Activated effector memory CD4-positive, alpha-beta T cell treated with anti-CD3 and anti-CD28 coated beads, Interleukin-2, amount 50 U/mL, for 16 hours (primary cell): Measurements from ENCODE around the gene TRMT11.
"Not testable (repeated sequence)": the region's sequence is repeated elsewhere in the genome, so short reads cannot be mapped to it uniquely, and the experiment has no call there.

ENCODE experiments used
- DNase-seq: peaks from one replicate; pipeline ENCODE4 v3.0.0-alpha.2; 2020

Gene TRMT11

DNA sequence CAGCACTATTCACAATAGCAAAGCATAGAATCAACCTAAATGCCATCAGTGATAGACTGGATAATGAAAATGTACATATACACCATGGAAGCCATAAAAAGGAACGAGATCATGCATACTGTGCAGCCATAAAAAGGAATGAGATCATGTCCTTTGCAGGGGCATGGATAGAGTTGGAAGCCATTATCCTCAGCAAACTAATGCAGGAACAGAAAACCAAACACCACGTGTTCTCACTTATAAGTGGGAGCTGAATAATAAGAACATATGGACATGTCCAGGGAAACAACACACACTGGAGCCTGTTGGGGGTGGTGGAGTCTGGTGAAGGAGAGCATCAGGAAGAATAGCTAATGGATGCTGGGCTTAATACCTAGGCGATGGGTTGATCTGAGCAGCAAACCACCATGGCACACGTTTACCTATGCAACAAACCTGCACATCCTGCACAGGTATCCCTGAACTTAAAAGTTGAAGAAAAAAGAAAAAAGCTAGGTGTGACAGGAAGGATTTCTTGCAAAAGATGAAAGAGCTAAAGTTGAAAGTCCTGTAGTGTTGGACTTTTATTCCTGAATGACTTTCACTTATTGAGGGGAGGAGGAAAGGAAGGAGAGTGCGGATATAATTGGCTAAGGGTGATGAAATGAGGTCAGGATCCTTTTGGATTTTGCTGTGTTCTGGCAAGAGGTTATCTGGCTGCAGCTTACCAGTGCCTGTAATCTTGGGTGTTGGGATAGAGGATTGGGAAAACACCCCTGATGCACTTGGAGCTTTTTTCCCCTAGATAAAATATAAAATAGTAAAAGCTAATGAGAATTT, 8.5 kb downstream of the TRMT11 start:
- no peak for DNase-seq

DNA sequence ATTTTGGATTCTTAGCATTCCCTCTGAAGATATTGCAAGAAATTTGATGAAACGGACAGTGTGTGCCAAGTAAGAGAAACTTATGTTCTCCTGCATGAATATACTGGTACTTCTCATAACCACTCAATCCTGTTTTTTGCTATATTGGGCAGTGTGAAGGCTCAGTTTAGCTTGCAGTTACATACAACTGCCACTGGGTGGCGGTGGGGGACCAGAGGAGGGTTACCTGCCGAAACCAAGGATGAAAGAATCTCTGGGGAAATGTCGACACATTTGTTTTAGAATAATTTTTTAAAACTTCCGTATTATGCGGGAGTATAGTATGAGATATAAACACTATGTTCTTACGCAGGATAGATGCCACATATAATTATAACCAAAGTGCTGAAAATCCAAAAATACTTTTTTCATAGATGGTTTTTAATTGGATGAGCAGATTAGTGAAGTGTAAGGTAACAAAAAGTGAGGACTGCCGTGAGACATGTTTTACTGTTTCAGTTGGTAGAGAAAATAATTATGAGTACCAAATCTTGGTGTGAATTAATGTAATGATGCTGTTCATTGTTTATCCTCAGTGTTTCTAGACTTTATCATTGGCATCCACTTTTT, 9.7 kb downstream of the TRMT11 start:
- DNase-seq = peak; percentile 87

DNA sequence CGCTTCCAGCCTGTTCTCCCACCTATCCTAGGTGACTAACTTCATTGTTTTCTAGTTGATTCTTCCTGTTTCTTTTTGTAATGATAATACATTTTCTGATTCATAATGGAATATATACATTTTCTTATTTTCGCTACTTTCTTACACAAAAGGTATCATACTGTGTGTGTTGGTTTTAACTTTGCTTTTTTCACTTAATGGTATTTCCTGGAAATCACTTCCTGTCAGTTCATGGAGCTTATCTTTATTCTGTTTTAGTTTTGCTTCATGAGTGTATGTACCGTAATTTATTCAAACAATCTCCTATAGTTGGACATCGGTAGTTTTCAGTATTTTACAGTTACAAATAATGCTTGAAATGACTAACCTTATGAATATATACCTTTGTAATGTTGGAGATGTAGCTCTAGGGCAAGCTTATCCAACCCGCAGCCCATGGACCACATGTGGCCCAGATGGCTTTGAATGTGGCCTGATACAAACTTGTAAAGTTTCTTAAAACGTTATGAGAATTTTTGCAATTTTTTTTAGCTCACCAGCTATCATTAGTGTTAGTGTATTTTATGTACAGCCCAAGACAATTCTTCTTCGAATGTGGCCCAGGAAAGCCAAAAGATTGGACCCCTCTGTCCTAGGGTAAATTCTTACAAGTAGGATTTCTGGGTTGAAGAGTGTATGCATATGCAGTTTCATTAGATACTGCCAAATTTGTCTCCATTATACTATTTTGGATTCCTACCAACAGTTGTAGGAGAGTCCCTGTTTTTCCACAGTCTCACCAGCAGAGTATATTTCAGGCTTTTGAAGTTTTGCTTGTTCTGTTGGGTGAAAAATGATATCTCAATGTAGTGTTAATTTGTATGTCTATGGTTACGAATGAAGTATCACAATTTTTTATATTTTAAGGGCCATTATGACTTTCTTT, 16.7 kb downstream of the TRMT11 start:
- DNase-seq = no peak

DNA sequence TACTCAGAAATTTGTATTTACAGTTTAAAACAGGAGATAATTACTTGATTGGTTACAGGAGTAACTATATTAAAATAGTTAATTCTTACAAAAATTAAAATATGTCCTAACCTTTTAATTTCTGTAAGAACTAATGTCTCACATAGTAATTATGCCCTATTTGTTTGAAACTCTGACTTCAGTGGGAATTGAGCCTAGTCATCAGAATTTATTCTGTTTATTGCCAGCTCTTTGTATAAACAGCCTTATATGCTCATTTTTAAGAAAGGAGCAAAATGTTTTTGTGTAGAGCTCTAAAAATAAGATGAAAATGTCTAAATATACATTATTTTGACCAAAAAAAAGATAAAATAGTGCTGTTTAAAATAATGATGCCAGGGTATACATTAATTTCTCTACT, 21.5 kb downstream of the TRMT11 start:
- DNase-seq = no peak

DNA sequence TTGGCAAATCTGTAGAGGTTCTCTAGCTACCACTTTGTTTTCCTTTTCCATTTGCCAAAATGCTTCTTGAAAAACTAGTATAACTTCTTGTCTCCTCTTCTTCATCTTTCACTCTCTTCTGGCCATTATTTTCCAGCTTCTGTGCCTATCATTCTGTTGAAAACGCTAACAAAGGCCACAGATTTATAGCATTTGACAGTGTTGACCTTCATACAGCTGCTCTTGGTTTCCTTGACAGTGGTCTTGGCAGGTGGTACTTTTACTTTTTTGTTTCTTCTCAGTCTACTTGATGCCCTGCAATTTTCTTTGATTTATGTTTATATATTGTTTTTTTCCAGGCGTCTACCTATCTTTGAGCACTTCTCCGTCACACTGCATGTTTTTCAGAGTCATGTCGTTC, 23.7 kb downstream of the TRMT11 start:
- DNase-seq = no peak

DNA sequence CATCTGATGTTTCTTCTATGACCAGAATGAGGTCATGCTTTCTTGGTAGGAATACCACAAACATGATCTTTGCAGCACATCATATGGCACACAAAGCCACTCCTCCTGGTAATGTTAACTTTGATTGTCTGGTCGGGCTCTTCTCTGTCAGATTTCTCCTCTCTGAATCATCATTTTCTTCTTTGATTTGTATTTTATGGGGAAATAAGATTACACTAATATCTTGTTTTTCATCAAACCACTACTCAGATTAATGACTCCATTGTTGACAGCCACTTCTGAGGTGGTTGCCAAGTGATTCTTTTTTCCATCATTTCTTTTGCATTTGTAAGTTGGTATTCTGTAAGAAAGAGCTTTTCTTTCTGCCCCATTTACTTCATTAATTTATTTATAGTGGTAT, 29.5 kb downstream of the TRMT11 start:
- DNase-seq = no peak

DNA sequence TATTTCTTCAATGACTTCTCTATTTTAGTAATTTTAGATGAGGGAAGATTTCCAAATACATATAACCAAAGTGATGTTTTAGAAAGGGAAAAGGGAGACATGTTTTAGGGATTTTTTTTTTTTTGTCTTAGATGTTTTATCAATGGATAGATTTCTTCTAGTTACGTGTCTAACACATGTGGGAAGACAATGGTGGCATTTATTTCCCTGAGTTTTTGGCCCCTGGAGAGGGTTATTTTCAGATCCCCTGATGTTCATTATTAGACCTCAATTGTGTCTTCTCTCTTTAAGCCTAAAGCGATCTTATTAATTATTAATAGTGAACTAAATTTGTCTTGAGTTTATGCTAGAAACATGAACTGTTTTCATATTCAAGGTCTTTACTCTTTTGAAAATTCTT, 30.3 kb downstream of the TRMT11 start:
- DNase-seq = no peak

DNA sequence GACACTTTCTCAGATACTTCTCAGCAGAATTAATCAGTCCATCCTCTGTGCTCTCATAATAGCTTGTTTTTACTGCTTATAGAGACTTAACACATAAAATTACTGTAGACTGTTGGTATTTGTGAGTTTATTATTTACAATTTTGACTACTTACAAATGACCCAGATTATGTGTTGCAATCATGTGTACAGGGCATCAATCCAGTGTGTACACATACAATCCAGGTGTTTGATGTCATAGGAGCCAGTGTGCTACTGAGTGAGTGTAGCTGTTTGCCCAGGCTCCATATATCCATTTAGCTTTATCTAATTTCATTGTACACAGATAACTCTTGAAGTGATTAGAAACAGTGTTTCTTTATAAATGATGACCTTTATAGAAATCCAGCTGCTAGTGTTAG, 31.3 kb downstream of the TRMT11 start:
- DNase-seq = no peak

DNA sequence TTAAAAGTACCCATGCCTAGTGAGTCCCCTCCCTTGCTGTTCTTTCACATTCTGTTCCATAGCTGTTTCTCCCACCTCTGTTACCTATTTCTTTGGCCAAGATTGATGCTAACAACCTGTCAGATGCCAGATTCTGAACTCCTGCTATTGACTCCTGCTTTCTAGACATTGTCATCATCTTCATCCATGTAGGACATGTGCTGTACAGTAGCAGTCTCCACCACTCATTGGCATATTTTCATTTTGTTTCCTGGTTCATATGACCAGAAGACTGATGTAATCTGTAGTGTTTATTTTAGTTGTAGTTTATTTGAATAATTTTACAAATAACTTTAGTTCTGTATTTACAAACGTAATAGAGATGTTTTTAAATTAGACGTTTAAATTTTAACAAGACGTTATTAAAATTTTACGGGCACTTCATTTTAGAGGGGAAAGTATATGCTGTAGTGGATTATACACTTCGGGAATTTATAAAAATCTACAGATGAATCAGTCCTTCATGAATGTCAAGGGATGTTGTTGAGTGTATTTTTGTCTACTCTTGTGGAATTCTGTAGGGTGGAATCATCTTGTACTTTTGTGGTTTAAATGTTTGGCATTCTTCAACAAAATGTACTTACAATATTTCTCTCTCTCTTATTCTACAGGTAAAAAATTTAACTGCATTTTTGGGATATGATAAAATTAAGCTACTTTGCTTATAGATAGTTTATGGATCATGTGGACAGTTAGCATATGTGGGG, 34.1 kb downstream of the TRMT11 start:
- DNase-seq = no peak

DNA sequence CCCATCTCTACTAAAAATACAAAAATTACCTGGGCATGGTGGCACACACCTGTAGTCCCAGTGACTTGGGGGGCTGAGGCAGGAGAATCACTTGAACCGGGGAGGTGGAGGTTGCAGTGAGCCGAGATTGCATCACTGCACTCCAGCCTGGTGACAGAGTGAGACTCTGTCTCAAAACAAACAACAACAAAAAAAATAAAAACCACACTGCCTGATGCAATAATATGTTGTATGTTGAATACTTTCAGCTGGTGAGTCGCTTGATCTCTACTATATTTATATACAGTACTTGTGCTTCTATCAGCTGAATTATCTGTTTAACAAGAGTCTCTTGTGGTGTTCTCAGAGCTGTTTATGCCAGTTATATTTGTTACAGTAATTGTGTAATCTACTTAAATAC, 37.1 kb downstream of the TRMT11 start:
- not testable (repeated sequence) for DNase-seq

DNA sequence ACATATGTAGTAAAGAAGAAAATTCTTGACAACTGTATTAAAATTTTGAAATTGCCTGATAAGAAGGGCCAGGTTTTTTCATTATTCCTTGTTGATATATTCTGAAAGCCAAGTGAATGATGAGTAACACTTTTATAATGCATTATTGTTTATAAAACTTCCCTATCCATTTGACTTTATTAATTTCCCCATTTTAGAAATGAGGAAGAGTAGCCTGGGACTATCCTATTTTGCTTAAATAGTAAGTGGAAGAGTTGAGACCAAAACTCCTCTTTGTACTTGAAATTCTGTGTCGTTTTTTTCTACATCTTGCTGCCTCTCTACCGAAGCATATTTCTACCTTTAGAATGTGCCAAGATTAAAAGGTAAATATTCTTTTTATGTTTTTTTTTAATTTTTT, 39.7 kb downstream of the TRMT11 start:
- DNase-seq = no peak

DNA sequence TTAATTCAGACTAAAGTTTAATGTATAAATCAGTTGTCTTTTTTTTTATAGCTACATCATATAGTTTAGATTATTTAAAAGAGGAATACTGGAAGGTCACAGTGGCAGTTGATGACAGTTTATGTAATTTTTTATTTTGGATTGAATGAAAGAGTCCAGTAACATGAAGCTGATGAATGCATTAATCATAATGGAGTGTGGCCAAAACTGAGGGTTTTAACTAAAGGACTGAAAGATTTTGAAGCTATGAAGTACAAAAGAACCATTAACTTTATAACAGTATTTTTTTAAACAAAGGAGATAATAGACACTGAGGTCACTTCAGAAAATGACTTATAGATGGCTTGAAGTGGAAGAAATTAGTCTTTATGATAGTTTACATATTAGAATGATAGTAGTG, 41.3 kb downstream of the TRMT11 start:
- no peak for DNase-seq

DNA sequence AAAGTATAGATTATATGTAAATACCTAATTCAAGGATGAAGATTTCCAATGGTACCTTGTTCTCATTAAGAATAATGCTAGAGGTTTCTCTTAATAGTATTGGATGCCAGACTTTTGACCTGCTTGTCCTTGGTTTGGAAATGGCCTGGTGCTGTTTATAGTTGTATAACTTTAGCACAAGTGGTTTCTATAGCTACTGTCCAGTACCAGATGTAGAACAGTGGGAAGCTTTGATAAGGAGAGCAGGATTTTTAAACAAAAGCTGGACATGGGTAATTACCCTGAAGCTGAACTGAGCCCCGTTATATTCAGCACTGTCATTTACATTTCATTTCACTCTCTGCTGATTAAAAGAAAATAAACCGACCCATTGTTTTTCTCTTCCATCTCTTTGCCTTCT, 43.7 kb downstream of the TRMT11 start:
- no peak for DNase-seq

DNA sequence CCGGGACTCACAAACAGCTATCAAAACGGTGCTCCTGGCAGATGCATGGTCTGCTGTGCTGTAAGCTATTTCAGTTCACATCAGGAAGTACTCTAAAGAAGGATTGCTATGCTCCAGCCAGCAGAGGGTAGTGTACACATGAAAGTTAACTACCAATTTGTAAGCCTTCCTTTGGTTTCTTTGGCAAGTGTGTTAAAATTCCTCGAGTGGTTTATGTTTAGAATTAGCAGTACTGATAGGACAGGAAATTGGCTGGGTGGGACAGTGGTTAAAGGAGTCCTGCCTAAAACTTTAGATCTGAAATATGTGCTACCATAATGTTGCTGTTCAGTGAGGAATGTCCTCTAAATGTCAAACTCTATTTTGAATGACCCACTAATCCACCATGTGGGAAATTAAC, 47.4 kb downstream of the TRMT11 start:
- DNase-seq = no peak

DNA sequence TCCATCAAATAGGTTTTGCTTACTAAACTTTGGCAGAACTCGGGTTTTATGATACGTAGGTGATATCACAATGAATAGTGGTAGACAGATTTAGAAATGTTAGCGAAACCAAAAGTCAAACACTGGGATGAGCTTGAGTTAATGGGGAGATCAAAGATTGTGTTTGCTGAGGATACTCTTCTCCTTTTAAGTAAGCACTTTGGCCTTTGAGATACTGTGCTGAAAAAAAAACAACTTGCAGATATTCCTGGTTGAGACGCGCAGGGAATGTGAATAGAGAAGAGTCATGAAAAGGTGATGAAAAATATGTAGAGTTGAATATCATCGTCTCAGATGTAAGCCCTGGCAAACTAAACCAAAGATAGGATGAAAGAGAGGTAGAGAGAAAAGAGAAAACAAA, 48.3 kb downstream of the TRMT11 start:
- no peak for DNase-seq

DNA sequence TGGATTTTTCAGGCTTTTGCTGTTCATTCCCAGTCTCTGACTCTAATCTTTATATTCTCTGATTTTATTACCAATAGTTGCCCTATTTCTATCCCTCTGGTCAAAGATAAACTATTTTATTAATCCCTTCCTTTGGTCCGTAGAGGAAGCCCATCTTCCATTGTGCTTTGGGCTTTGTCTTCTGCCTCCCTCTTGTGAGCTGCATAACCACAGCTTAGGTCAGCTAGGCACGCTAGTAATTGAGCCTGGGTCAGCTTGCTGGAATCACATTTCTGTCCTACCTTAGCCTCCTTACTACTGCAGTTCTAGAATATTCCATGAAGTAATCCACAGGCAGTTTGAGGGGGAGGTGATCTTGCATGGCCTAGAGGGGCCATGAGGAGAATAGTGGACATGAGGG, 49.4 kb downstream of the TRMT11 start:
- DNase-seq = no peak

DNA sequence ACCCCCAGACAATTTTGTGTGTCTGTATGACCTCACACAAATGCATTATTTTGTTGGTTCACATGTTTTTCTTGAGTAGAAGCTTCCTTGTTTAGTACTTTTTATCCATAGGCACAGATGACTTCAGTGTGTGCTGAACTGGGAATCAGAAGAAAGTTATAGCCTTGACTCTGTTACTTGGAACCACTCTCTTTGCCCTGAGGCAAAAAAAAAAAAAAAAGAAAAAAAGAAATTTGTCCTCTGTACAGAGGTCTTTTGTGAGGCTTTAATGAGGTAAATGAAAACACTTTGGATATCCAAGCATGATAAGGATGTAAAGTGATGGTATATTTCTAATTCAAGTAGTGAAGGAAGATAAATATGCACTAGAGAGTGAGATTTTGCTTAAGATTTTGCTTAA, 51.9 kb downstream of the TRMT11 start:
- no peak for DNase-seq

DNA sequence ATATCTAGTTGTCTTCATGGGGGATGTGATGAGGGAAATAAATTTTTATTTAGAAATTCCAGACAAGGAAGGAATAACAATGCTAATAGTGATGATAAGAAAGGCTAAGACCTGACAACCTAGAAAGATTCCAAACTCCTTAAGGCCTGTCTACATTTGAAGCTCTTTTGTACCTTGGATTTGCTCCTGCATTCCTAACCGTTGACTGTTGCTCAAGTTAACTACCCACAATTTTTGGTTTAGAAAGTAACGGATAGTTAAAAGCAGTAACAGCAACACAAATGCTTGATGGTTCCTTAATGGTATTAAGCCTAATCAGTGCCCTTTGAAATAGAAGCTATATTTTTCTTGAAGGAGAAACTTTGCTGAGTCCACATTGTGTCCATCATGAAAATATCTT, 52.9 kb downstream of the TRMT11 start:
- no peak for DNase-seq

DNA sequence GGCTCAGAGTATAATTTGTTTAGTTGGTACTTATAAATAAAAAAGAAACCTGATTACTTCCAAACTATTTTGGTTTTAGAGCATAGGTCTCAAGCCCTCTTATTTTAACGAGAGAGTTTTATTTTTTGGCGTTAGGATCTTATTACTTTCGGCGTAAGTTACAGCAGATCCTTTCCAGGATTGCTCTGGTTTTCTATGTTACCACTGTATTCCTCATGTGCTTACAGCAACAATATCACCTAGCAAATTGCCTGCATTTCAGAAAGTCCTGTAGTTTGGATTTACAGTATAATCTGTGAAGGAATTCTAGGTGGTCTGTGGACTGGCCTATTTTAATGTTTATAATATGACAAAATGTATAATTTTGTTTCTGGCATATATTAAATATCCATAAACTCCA, 54.1 kb downstream of the TRMT11 start:
- DNase-seq = no peak

DNA sequence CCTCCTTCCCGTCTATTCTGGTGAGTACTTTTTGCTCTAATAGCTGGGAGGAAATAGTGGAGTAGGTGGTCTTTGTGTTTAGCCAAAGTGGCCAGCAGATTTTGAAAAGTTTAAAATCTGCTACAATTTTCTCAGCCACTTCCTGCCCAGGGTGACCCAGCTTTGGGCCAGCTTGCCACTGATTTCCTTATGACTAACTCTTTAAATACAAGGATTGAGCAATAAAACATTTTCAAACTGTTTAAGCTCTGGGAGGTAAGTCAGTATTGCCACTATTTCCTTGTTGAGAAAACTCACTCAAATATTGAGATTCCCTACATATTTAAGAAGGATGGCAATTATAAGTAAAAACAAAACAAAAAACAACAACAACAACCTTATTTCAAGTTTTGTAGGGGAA, 54.5 kb downstream of the TRMT11 start:
- DNase-seq = no peak

DNA sequence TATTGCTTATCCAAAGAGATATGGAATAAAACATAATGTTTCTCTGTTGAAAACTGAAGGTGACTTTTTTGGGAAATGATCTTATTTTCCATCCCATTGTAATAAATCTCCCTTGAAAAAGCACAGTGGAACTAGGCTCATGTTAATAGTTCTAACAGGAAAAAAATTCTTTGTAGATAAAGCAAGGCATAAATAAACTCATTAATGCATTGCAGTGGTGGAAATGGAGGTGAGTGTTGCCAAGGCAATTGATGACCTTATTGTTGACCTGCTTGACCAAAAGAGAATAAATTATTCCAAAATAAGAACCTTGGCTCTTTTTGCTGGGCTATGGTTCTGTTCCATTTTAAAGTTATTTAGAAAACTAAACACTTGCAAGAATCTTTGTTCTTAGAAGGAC, 55.2 kb downstream of the TRMT11 start:
- no peak for DNase-seq

DNA sequence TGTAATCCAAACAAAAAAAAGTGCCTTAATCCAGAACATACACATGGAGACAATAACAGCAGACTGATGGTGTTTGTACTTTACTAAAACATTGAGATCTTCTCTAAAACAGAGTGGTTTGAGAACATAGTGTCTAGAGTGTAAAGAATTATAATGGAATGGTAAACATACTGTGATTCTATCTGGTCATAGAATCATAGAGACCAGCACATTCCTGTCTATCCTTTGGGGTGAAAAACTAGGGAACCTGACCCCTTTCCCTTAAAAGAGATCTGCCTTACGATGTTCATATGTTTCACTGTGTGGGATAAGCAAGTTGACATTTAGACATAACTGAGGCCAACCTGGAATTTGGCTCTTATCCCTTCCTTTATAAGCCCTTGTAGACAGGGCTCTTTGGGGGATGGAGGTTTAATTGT, 55.7 kb downstream of the TRMT11 start:
- no peak for DNase-seq

DNA sequence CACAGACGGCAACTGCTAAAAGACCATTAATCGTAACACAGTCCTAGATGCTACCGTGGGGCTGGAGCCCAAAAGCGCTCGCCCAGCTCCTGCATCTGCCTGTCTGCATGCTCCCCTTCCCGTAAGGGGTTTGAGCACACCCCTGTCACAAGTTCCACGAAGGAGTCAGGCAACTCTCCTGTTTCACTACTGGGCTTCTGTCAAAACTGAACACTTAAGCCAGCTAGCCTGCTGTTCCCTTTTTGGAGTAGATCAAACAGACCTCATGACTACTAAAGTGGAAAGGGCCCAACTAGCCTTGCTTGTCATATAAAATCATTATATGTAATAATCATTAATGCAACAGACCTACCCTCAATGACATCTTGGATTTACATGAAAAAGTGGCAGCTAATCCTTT, 61.3 kb downstream of the TRMT11 start:
- DNase-seq = no peak
